Neuronal stem cell (in vitro differentiated cells): ENCODE data around the gene COL25A1.

Experiments
- DNase-seq: peaks from one replicate; pipeline ENCODE4 v3.0.0-alpha.2; 2013; ENCODE audit warnings: low spot score
- H2AFZ ChIP-seq: one replicate; pipeline ENCODE4 v1.6.1; 2013; ENCODE audit warnings: mild to moderate bottlenecking, low read length, inconsistent platforms
- H2AK5ac ChIP-seq: 2 replicates; pipeline ENCODE4 v1.6.1; 2013; ENCODE audit warnings: low read depth, mild to moderate bottlenecking, inconsistent platforms, low read length, moderate library complexity, mixed read lengths
- H2BK120ac ChIP-seq: 2 replicates; pipeline ENCODE4 v1.6.1; 2013; ENCODE audit warnings: low read depth, mild to moderate bottlenecking, inconsistent platforms, low read length, moderate library complexity, mixed read lengths
- H2BK12ac ChIP-seq: one replicate; pipeline ENCODE4 v1.6.1; 2013; ENCODE audit warnings: low read length, inconsistent platforms
- H2BK15ac ChIP-seq: 2 replicates; pipeline ENCODE4 v1.6.1; 2013; ENCODE audit warnings: mild to moderate bottlenecking, low read length, inconsistent platforms, mixed read lengths
- H2BK5ac ChIP-seq: one replicate; pipeline ENCODE4 v1.6.1; 2013; ENCODE audit warnings: inconsistent platforms, mild to moderate bottlenecking, low read length, moderate library complexity
- H3K14ac ChIP-seq: one replicate; pipeline ENCODE4 v1.6.1; 2013; ENCODE audit warnings: low read length, inconsistent platforms
- H3K18ac ChIP-seq: 2 replicates; pipeline ENCODE4 v1.6.1; 2013; ENCODE audit warnings: low read length, inconsistent platforms
- H3K23ac ChIP-seq: 2 replicates; pipeline ENCODE4 v1.6.1; 2013; ENCODE audit warnings: low read depth, mild to moderate bottlenecking, mixed read lengths, low read length, inconsistent platforms; ENCODE audit not compliant: poor library complexity
- H3K27ac ChIP-seq: replicated peaks from 3 replicates; pipeline ENCODE4 v1.5.1; 2013; ENCODE audit warnings: low read length, inconsistent platforms
- H3K27me3 ChIP-seq, 3 experiments: 2 replicates each; pipeline ENCODE4 v1.6.1; 2013; ENCODE audit warnings: low read length in 3 of 3, mild to moderate bottlenecking in 2 of 3, inconsistent platforms in 1 of 3, low read depth in 1 of 3, mixed read lengths in 1 of 3, moderate library complexity in 1 of 3; ENCODE audit not compliant: control insufficient read depth in 3 of 3, insufficient read depth in 3 of 3
- H3K36me3 ChIP-seq, 2 donors: replicated peaks in 1 of 2; 2 replicates each; pipeline ENCODE4 v1.6.1; 2013; ENCODE audit warnings: low read length in 2 of 2; ENCODE audit not compliant: control insufficient read depth in 2 of 2, insufficient read depth in 2 of 2
- H3K4ac ChIP-seq: 2 replicates; pipeline ENCODE4 v1.6.1; 2013; ENCODE audit warnings: inconsistent platforms, mild to moderate bottlenecking, low read length, moderate library complexity
- H3K4me1 ChIP-seq, 2 donors: 1 replicate in 1 of 2; 2 replicates in 1 of 2; pipeline ENCODE4 v1.6.1; 2013; ENCODE audit warnings: low read length in 2 of 2, low read depth in 1 of 2; ENCODE audit not compliant: control insufficient read depth in 2 of 2, insufficient read depth in 1 of 2
- H3K4me2 ChIP-seq: one replicate; pipeline ENCODE4 v1.6.1; 2013; ENCODE audit warnings: mild to moderate bottlenecking, low read length, inconsistent platforms; ENCODE audit not compliant: insufficient read depth, poor library complexity, severe bottlenecking
- H3K4me3 ChIP-seq, 2 donors: 2 replicates each; pipeline ENCODE4 v1.5.1; 2013; ENCODE audit warnings: low read length in 2 of 2, mild to moderate bottlenecking in 2 of 2, inconsistent platforms in 1 of 2, moderate library complexity in 1 of 2
- H3K79me1 ChIP-seq: one replicate; pipeline ENCODE4 v1.6.1; 2013; ENCODE audit warnings: low read depth, mild to moderate bottlenecking, inconsistent platforms, low read length, moderate library complexity
- H3K9ac ChIP-seq: one replicate; pipeline ENCODE4 v1.6.1; 2013; ENCODE audit warnings: mild to moderate bottlenecking, low read depth, low read length, inconsistent platforms; ENCODE audit not compliant: poor library complexity
- H3K9me3 ChIP-seq, 2 donors: replicated peaks in 1 of 2; 2 replicates each; pipeline versions ENCODE3 to v1.6.1; 2013; ENCODE audit warnings: low read length in 2 of 2, mild to moderate bottlenecking in 2 of 2, inconsistent platforms in 1 of 2, low read depth in 1 of 2, mixed read lengths in 1 of 2, moderate library complexity in 1 of 2; ENCODE audit not compliant: control insufficient read depth in 2 of 2, insufficient read depth in 1 of 2
- H4K8ac ChIP-seq: one replicate; pipeline ENCODE4 v1.6.1; 2013; ENCODE audit warnings: low read depth, mild to moderate bottlenecking, inconsistent platforms, low read length, moderate library complexity
- H4K91ac ChIP-seq: one replicate; pipeline ENCODE4 v1.6.1; 2013; ENCODE audit warnings: low read length, low read depth, mild to moderate bottlenecking, inconsistent platforms; ENCODE audit not compliant: poor library complexity
- WGBS, 2 donors: extraction: QIAGEN DNeasy Blood & Tissue Kit; methylation state at CpG; one replicate each; pipeline ENCODE4 v1.1.7; 2013; ENCODE audit warnings: missing lambda C conversion rate in 2 of 2, mixed read lengths in 1 of 2; ENCODE audit not compliant: insufficient read length in 2 of 2, insufficient replicate concordance in 1 of 2; ENCODE audit errors: extremely low coverage in 2 of 2; 5-methylcytosine and 5-hydroxymethylcytosine counted together

Gene COL25A1

DNA sequence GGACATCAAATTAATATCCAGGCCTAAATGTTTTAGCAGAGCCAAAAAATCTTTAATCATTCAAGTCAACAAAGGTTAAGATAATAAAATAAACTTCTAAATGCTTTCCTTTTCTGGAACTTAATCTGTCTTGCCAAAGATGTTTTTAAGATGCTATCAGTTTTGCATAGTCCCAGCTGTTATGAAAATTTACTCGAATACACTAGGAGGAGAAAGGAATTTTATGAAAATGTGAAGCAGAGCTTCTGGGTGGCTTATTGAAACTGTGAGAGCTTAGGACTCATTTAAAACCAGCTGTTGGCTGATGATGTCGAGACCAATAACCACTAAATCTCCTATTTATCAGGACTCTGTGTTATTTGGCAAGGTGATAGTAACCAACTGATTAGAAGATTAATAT is 337.4 kb downstream of the COL25A1 start:
- no peak overlapping the region for H3K14ac ChIP-seq
- no peak overlapping the region for H2BK5ac ChIP-seq
- no peaks in the 10 kb centered on the region for H3K36me3 ChIP-seq
- H3K4ac ChIP-seq, result no peak overlapping the region
- H3K18ac ChIP-seq, result no peak overlapping the region
- DNase-seq, result no peak
- H2AK5ac ChIP-seq, result no peak overlapping the region
- H2BK12ac ChIP-seq, result no peak overlapping the region
- no peak overlapping the region for H2AFZ ChIP-seq
- no peaks in the 10 kb centered on the region for H3K79me1 ChIP-seq
- H3K4me3 ChIP-seq, result no peak overlapping the region
- H3K4me2 ChIP-seq, result no peak overlapping the region
- H2BK120ac ChIP-seq, result no peak overlapping the region
- no peaks in the 10 kb centered on the region for H3K4me1 ChIP-seq
- no peak overlapping the region for H4K8ac ChIP-seq
- WGBS, 2 donors, result no CpG with 5 or more reads among the region's 2 CpGs
- no peak overlapping the region for H3K27ac ChIP-seq
- no peak overlapping the region for H3K9ac ChIP-seq
- no peaks in the 10 kb centered on the region for H3K9me3 ChIP-seq
- H3K27me3 ChIP-seq, result no peaks in the 10 kb centered on the region
- no peak overlapping the region for H4K91ac ChIP-seq
- H3K23ac ChIP-seq, result no peak overlapping the region
- H2BK15ac ChIP-seq, result no peak overlapping the region

DNA sequence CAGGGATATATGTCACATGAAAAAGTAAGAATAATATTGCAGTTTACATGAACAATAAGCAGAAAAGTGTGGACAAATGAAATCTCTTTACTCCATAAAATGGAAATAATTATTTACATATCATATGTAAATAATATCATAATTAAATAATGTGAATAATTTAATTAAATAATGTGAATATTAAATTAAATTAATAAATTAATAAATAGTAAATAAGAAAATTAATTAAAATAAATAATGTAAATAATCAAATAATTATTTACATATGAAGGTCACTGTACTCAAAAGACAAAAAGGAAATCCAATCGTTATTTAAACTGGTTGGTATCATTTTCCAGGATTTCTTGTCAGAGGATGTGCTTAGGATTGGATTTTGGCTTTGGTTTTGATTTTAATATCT is 338.5 kb downstream of the COL25A1 start:
- H4K91ac ChIP-seq, result no peak overlapping the region
- DNase-seq, result no peak
- no peak overlapping the region for H3K4me2 ChIP-seq
- H2BK15ac ChIP-seq, result no peak overlapping the region
- no peak overlapping the region for H2BK120ac ChIP-seq
- H3K4me3 ChIP-seq, result no peak overlapping the region
- H3K36me3 ChIP-seq, result no peaks in the 10 kb centered on the region
- no peak overlapping the region for H3K4ac ChIP-seq
- H2AK5ac ChIP-seq, result no peak overlapping the region
- no peak overlapping the region for H3K23ac ChIP-seq
- H3K9ac ChIP-seq, result no peak overlapping the region
- H2BK12ac ChIP-seq, result no peak overlapping the region
- WGBS, 2 donors, result no CpG with 5 or more reads among the region's 1 CpG
- H2BK5ac ChIP-seq, result no peak overlapping the region
- H3K79me1 ChIP-seq, result no peaks in the 10 kb centered on the region
- H3K27ac ChIP-seq, result no peak overlapping the region
- H3K9me3 ChIP-seq, result no peaks in the 10 kb centered on the region
- no peaks in the 10 kb centered on the region for H3K4me1 ChIP-seq
- H4K8ac ChIP-seq, result no peak overlapping the region
- H3K14ac ChIP-seq, result no peak overlapping the region
- no peak overlapping the region for H3K18ac ChIP-seq
- H2AFZ ChIP-seq, result no peak overlapping the region
- no peaks in the 10 kb centered on the region for H3K27me3 ChIP-seq

DNA sequence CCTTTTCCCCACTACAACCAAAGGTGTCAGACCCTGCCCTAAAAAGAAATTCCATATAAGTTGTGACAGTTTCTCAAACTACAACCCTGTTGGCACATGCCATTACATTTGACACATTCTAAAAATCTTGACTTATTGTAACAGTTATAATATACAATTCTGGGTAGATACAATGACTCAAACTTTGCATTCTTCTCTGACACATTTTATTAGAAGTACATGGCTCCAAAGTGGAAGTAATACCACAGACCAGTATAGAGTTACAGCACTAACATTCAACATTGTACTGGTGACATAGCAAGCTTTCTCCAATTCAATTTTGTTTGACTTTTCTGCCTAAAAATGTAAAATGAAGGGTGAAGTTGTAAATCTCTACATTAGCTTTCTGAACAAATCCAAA is 343.0 kb downstream of the COL25A1 start:
- Histone ChIP-seq H3K79me1 (no peaks in the 10 kb centered on the region), H2BK12ac (no peak overlapping the region), H3K27me3 (no peaks in the 10 kb centered on the region), H3K36me3 (no peaks in the 10 kb centered on the region), H3K9me3 (no peaks in the 10 kb centered on the region), H2AK5ac (no peak overlapping the region), H3K4me1 (no peaks in the 10 kb centered on the region), H3K9ac (no peak overlapping the region), H3K18ac (no peak overlapping the region), H2AFZ (no peak overlapping the region), H4K91ac (no peak overlapping the region), H2BK120ac (no peak overlapping the region), H3K4me2 (no peak overlapping the region), H3K27ac (no peak overlapping the region), H3K14ac (no peak overlapping the region), H3K23ac (no peak overlapping the region), H3K4ac (no peak overlapping the region), H4K8ac (no peak overlapping the region), H2BK5ac (no peak overlapping the region), H2BK15ac (no peak overlapping the region), H3K4me3 (no peak overlapping the region)
- no peak for DNase-seq

DNA sequence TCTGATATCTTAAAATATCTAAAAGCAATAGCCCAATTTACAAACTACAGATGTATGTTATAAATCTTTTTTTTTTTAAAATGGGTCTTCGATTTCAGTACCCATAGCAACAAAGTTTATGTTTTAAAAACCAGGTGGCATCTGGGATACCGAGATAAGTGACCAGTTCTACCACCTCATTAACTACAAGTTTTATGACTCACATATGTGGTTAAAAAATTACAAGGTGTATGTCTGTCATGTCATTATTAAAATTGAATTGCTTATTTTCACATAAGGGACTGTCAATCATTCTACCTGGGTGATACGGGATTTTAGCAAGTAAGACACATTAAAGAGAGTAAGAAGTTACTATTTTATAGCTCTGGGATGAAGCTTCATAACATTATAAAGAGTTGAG is 347.6 kb downstream of the COL25A1 start:
- Histone ChIP-seq H2AK5ac (no peak overlapping the region), H3K27ac (no peak overlapping the region), H3K14ac (no peak overlapping the region), H3K27me3 (no peaks in the 10 kb centered on the region), H2AFZ (no peak overlapping the region), H3K9ac (no peak overlapping the region), H3K18ac (no peak overlapping the region), H3K9me3 (no peaks in the 10 kb centered on the region), H3K4ac (no peak overlapping the region), H4K91ac (no peak overlapping the region), H3K4me1 (no peaks in the 10 kb centered on the region), H3K4me2 (no peak overlapping the region), H3K36me3 (no peaks in the 10 kb centered on the region), H2BK120ac (no peak overlapping the region), H4K8ac (no peak overlapping the region), H2BK15ac (no peak overlapping the region), H2BK5ac (no peak overlapping the region), H3K79me1 (no peaks in the 10 kb centered on the region), H3K4me3 (no peak overlapping the region), H2BK12ac (no peak overlapping the region), H3K23ac (no peak overlapping the region)
- no peak for DNase-seq
- no CpG with 5 or more reads among the region's 3 CpGs for WGBS, 2 donors
